ENCODE measurements around the gene NARS2.

Gene NARS2

DNA sequence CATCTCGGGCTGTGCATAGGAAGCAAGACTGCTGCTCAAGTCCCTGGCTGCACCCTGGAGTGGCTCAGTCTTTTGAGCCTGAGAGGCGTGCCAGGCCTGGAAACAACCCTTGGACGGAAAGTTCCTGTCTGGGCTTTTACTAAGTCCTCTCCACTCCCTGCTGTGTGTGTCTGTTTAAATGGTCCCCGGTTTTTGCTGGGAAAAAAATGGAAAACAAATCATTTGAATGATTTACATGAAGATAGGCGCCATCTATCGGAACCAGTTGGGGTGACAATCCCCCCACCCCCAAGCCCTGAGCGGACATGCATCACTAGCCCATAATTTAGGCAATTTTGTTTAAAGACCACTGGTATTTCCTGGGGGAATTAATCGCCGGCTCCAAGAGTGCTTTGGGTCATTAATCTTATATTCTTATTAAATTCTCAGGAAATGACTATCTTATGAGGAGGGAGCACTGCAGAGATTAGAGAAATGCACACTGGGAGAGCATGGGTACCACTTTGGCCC, 154.4 kb downstream of the NARS2 start:
- Histone ChIP-seq H3K36me3 (ENCODE audit: control insufficient read depth in 2 of 2, insufficient read depth in 2 of 2, low read length in 2 of 2) (no peaks in the 10 kb centered on the region), H3K4me1 (ENCODE audit: control insufficient read depth in 2 of 2, insufficient read depth in 2 of 2, low read length in 2 of 2) (peaks cover 20 to 23% of the 10 kb centered on the region in 2 donors), H3K4me3 (ENCODE audit: low read length in 2 of 2) (no peak overlapping the region), H3K9ac (ENCODE audit: low read depth in 1 of 2, low read length in 2 of 2) (no peak overlapping the region), H3K27ac (ENCODE audit: low read depth in 2 of 2, low read length in 2 of 2) (no peak overlapping the region), H3K9me3 (ENCODE audit: control insufficient read depth in 2 of 2, low read length in 2 of 2) (no peaks in the 10 kb centered on the region), H3K27me3 (ENCODE audit: control insufficient read depth in 2 of 2, insufficient read depth in 2 of 2, low read length in 2 of 2) (no peaks in the 10 kb centered on the region)

DNA sequence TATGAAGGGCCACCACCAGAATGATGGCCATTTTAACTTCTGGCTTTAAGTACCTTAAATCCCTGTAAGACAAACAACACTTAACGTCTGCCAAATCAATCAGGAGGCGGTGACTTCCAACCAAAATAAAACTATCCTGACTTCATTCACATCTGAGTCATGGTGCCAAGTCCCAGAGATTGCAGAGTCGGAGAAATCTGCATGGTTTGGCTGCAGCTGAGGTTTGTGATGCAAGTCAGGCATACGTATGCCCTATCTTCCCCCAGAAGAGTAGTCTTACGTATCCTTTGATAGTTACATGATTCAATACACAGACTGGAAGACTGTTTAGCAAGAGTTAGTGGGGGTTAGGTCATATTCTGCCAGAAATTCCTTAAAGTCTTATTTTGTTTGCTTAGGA, 155.3 kb downstream of the NARS2 start:
- Histone ChIP-seq H3K27ac (ENCODE audit: low read depth in 2 of 2, low read length in 2 of 2) (peak overlapping the region; percentile 38 to 62), H3K4me1 (ENCODE audit: control insufficient read depth in 2 of 2, insufficient read depth in 2 of 2, low read length in 2 of 2) (peaks cover 20 to 23% of the 10 kb centered on the region in 2 donors), H3K9me3 (ENCODE audit: control insufficient read depth in 2 of 2, low read length in 2 of 2) (no peaks in the 10 kb centered on the region), H3K9ac (ENCODE audit: low read depth in 1 of 2, low read length in 2 of 2) (no peak overlapping the region), H3K4me3 (ENCODE audit: low read length in 2 of 2) (no peak overlapping the region), H3K27me3 (ENCODE audit: control insufficient read depth in 2 of 2, insufficient read depth in 2 of 2, low read length in 2 of 2) (no peaks in the 10 kb centered on the region), H3K36me3 (ENCODE audit: control insufficient read depth in 2 of 2, insufficient read depth in 2 of 2, low read length in 2 of 2) (no peaks in the 10 kb centered on the region)

DNA sequence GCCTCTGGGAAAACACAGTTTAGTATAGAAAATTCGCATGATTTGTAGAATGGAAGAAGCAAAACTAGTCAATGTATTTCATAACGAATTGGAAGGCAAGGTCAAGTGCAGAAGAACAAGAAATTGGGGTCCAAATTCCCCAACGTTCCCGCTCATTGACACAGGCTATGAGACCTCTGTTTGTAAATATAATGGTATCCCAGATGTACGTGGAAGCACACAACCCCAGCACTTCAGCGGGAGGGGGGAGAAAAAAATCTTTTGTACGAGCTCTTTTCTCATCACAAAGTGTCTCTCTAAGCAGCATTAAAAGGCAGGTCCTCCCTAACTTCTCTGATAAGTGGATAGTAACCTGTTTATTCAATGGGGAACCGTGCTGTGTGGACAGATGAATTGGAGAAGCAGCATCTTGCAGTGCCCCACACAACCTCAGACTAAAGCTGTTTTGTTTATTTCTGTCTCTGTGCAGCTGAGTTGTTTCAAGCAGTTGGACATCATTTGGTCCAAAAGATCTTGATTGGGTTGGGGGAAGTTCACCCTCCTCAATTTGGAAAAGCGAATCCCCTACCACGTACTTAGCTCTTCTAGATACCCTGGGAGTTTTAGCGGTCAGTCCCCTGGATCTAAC, 156.0 kb downstream of the NARS2 start:
- Histone ChIP-seq H3K4me3 (ENCODE audit: low read length in 2 of 2) (peak overlapping the region; percentile 83 to 89), H3K36me3 (ENCODE audit: control insufficient read depth in 2 of 2, insufficient read depth in 2 of 2, low read length in 2 of 2) (no peaks in the 10 kb centered on the region), H3K27ac (ENCODE audit: low read depth in 2 of 2, low read length in 2 of 2) (peak overlapping the region; percentile 62 to 77), H3K27me3 (ENCODE audit: control insufficient read depth in 2 of 2, insufficient read depth in 2 of 2, low read length in 2 of 2) (no peaks in the 10 kb centered on the region), H3K4me1 (ENCODE audit: control insufficient read depth in 2 of 2, insufficient read depth in 2 of 2, low read length in 2 of 2) (peaks cover 20 to 23% of the 10 kb centered on the region in 2 donors), H3K9ac (ENCODE audit: low read depth in 1 of 2, low read length in 2 of 2) (peak overlapping the region; percentile 87 to 90), H3K9me3 (ENCODE audit: control insufficient read depth in 2 of 2, low read length in 2 of 2) (no peaks in the 10 kb centered on the region)

DNA sequence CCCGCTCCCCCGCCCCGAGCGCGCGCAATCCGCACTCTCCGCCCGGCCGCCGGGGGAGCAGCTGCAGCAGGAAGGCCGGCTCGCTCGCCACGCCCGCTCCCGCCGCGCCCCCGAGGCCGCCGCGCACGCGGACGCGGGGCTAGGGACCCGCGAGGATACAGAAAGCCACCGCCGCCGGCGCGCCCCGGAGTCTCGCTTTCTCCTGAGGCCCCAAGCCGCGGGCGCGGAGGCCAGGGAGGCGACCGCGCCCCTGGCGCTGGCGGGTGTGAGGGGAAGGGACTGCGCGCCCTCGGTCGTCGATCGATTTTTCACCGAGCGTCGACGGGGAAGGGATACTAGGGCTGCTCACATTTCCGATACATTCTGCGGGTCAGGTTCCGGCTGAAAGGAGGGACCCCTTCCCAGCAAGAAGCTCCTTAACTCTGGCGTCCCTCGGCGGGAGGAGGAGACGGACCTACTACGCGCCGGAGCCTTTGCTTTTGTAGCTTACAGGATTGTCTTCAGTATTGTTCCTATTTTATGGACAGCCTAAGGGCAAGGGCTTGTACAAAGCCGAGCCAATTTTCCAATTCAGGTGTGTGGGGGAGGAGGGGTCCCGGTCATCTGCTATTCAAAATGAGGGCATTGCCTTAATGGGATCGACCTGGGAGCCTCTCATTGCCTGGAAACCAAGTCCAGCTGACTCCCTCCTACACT, 156.6 kb downstream of the NARS2 start:
- H3K9me3 ChIP-seq (ENCODE audit: control insufficient read depth in 2 of 2, low read length in 2 of 2), result no peaks in the 10 kb centered on the region
- no peaks in the 10 kb centered on the region for H3K36me3 ChIP-seq (ENCODE audit: control insufficient read depth in 2 of 2, insufficient read depth in 2 of 2, low read length in 2 of 2)
- H3K4me3 ChIP-seq (ENCODE audit: low read length in 2 of 2), result peak overlapping the region; percentile 83 to 89
- H3K27ac ChIP-seq (ENCODE audit: low read depth in 2 of 2, low read length in 2 of 2), result peak overlapping the region; percentile 77 to 80
- peak overlapping the region; percentile 87 to 90 for H3K9ac ChIP-seq (ENCODE audit: low read depth in 1 of 2, low read length in 2 of 2)
- H3K4me1 ChIP-seq (ENCODE audit: control insufficient read depth in 2 of 2, insufficient read depth in 2 of 2, low read length in 2 of 2), result peaks cover 20 to 23% of the 10 kb centered on the region in 2 donors
- no peaks in the 10 kb centered on the region for H3K27me3 ChIP-seq (ENCODE audit: control insufficient read depth in 2 of 2, insufficient read depth in 2 of 2, low read length in 2 of 2)

GRCh38 chr11:78417175-78417887, 157.3 kb downstream of the NARS2 start, which contains the start of gene GAB2:
Gene GAB2 (minus strand): TSS chr11:78417820. CDS start chr11:78417720, 100 bp downstream.
- peak within 1 kb of the TSS; percentile 91 to 92 for H3K27ac ChIP-seq (ENCODE audit: low read depth in 2 of 2, low read length in 2 of 2)

DNA sequence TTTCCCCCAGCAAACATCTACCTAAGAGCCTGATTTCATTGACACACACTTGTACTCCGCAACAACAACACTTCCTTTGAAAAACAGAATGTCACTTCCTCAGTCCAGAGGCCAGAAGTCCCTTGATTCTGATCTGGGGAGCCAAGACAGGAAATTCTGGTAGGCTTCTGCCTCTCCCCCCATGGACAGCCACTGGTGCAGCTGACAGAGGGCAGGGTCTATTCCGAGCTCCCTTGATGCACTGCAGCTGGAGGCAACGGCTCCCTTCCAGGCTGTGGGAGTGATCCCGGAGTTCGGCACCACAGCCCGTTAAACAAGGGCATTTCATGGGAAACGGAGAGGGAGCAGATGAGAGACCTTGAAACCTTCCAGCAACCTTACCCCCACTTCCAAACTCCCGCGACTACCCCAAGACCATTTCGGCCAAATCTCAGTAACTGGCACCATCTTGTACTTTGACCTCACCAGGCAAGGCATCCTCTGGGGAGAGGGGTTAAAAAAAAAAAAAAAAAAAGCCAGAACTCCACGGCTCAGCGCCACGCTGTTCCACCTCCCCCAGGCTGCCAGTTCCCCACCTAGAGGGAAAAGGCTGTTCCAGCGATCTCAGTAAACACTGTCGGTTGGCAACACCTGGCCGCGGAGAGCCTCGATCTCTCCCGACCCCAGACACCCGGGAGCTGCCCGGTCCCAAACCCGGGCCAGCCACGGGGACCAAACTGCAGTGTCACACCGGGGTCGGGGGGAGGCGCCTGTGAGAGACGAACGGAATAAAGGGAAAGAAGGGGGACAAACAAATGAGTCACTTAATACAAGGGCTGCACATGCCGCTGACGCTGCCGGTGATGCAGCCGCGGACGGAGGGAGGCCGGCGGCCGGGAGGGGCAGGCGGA, 158.1 kb downstream of the NARS2 start:
- Histone ChIP-seq H3K27ac (ENCODE audit: low read depth in 2 of 2, low read length in 2 of 2) (peak overlapping the region; percentile 91 to 92), H3K9me3 (ENCODE audit: control insufficient read depth in 2 of 2, low read length in 2 of 2) (no peaks in the 10 kb centered on the region), H3K4me3 (ENCODE audit: low read length in 2 of 2) (peak overlapping the region; percentile 76 to 85), H3K9ac (ENCODE audit: low read depth in 1 of 2, low read length in 2 of 2) (peak overlapping the region; percentile 82 to 85), H3K4me1 (ENCODE audit: control insufficient read depth in 2 of 2, insufficient read depth in 2 of 2, low read length in 2 of 2) (peaks cover 20 to 23% of the 10 kb centered on the region in 2 donors), H3K27me3 (ENCODE audit: control insufficient read depth in 2 of 2, insufficient read depth in 2 of 2, low read length in 2 of 2) (no peaks in the 10 kb centered on the region), H3K36me3 (ENCODE audit: control insufficient read depth in 2 of 2, insufficient read depth in 2 of 2, low read length in 2 of 2) (no peaks in the 10 kb centered on the region)

More at GRCh38 chr11:78417175-78417887, 157.3 kb downstream of the NARS2 start, which contains the start of gene GAB2:
- Histone ChIP-seq H3K9me3 (ENCODE audit: control insufficient read depth in 2 of 2, low read length in 2 of 2) (no peaks in the 10 kb centered on the region), H3K4me3 (ENCODE audit: low read length in 2 of 2) (peak within 1 kb of the TSS; percentile 83 to 89), H3K27me3 (ENCODE audit: control insufficient read depth in 2 of 2, insufficient read depth in 2 of 2, low read length in 2 of 2) (no peaks in the 10 kb centered on the region), H3K36me3 (ENCODE audit: control insufficient read depth in 2 of 2, insufficient read depth in 2 of 2, low read length in 2 of 2) (no peaks in the 10 kb centered on the region), H3K9ac (ENCODE audit: low read depth in 1 of 2, low read length in 2 of 2) (peak within 1 kb of the TSS; percentile 87 to 90), H3K4me1 (ENCODE audit: control insufficient read depth in 2 of 2, insufficient read depth in 2 of 2, low read length in 2 of 2) (peaks cover 20 to 23% of the 10 kb centered on the region in 2 donors)

- H3K27ac ChIP-seq (ENCODE audit: low read depth in 2 of 2, low read length in 2 of 2), result no peak overlapping the region
- H3K36me3 ChIP-seq (ENCODE audit: control insufficient read depth in 2 of 2, insufficient read depth in 2 of 2, low read length in 2 of 2), result no peaks in the 10 kb centered on the region
- no peak overlapping the region for H3K9ac ChIP-seq (ENCODE audit: low read depth in 1 of 2, low read length in 2 of 2)
- H3K4me3 ChIP-seq (ENCODE audit: low read length in 2 of 2), result no peak overlapping the region
- no peaks in the 10 kb centered on the region for H3K9me3 ChIP-seq (ENCODE audit: control insufficient read depth in 2 of 2, low read length in 2 of 2)
- no peaks in the 10 kb centered on the region for H3K27me3 ChIP-seq (ENCODE audit: control insufficient read depth in 2 of 2, insufficient read depth in 2 of 2, low read length in 2 of 2)
- H3K4me1 ChIP-seq (ENCODE audit: control insufficient read depth in 2 of 2, insufficient read depth in 2 of 2, low read length in 2 of 2), result peaks cover 18 to 20% of the 10 kb centered on the region in 2 donors
Observed at GRCh38 chr11:78415338-78415737, 159.3 kb downstream of the NARS2 start.

GRCh38 chr11:78414321-78415051, 160.2 kb downstream of the NARS2 start:
- no peak overlapping the region for H3K9ac ChIP-seq (ENCODE audit: low read depth in 1 of 2, low read length in 2 of 2)
- no peaks in the 10 kb centered on the region for H3K9me3 ChIP-seq (ENCODE audit: control insufficient read depth in 2 of 2, low read length in 2 of 2)
- no peaks in the 10 kb centered on the region for H3K27me3 ChIP-seq (ENCODE audit: control insufficient read depth in 2 of 2, insufficient read depth in 2 of 2, low read length in 2 of 2)
- no peak overlapping the region for H3K27ac ChIP-seq (ENCODE audit: low read depth in 2 of 2, low read length in 2 of 2)
- no peak overlapping the region for H3K4me3 ChIP-seq (ENCODE audit: low read length in 2 of 2)
- peaks cover 15 to 18% of the 10 kb centered on the region in 2 donors for H3K4me1 ChIP-seq (ENCODE audit: control insufficient read depth in 2 of 2, insufficient read depth in 2 of 2, low read length in 2 of 2)
- no peaks in the 10 kb centered on the region for H3K36me3 ChIP-seq (ENCODE audit: control insufficient read depth in 2 of 2, insufficient read depth in 2 of 2, low read length in 2 of 2)

DNA sequence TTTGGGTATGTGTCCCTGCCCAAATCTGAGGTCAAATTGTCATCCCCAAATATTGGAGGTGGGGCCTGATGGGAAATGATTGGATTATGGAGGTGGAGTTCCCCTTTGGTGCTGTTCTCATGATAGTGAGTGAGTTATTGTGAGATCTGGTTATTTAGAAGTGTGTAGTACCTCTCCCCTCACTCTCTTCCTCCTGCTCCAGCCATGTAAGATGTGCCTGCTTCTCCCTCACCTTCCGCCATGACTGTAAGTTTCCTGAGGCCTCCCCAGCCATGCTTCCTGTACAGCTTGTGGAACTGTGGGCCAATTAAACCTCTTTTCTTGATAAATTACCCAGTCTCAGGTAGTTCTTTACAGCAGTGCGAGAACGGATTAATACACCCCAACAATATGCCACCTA, 166.0 kb downstream of the NARS2 start:
- no peak overlapping the region for H3K27ac ChIP-seq (ENCODE audit: low read depth in 2 of 2, low read length in 2 of 2)
- peaks cover 0 to 3% of the 10 kb centered on the region in 2 donors for H3K36me3 ChIP-seq (ENCODE audit: control insufficient read depth in 2 of 2, insufficient read depth in 2 of 2, low read length in 2 of 2)
- no peak overlapping the region for H3K9ac ChIP-seq (ENCODE audit: low read depth in 1 of 2, low read length in 2 of 2)
- H3K9me3 ChIP-seq (ENCODE audit: control insufficient read depth in 2 of 2, low read length in 2 of 2), result no peaks in the 10 kb centered on the region
- H3K4me3 ChIP-seq (ENCODE audit: low read length in 2 of 2), result no peak overlapping the region
- no peaks in the 10 kb centered on the region for H3K4me1 ChIP-seq (ENCODE audit: control insufficient read depth in 2 of 2, insufficient read depth in 2 of 2, low read length in 2 of 2)
- no peaks in the 10 kb centered on the region for H3K27me3 ChIP-seq (ENCODE audit: control insufficient read depth in 2 of 2, insufficient read depth in 2 of 2, low read length in 2 of 2)
